ENCODE results near the gene FAM228A.
"Not testable (repeated sequence)": the region's sequence is repeated elsewhere in the genome, so short reads cannot be mapped to it uniquely, and the experiment has no call there.

FAM228A gene

DNA sequence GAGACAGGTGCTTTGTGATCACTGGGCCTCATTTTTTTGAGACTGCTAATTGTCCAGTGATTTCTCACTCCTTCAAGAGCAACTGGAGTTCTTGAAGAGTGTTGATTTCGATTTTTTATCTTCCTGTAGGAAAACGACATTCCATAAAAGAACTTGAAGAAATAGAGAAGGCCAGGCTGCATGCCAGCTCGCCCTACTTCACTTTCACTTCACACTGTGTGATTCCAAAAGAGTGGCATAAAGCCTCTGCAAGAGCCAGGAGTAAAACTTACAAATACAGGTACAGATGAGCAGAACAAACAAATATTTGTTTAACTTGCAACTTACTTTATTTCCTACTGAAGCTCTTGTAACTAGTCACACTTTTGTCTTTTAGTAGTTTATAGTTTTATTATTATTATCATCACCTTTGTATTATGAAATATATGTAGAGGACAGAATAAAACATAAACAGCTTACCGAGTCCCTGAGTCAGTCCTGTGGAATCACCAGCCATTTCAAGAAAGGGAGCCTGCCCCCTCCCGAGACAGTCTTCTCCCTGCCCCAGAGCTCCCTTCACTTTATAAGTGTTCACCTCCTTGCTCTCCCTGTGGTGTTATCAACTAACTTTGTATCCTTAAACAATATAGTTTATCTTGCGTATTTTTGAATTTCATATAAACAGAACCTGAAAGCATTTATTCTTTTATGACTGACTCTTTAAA lies 8.7 kb downstream of the FAM228A start:
- H3K27ac ChIP-seq (ENCODE audit: insufficient read depth, low read length, poor library complexity, severe bottlenecking) = no peak overlapping the region
- H3K4me3 ChIP-seq (ENCODE audit: insufficient read depth, low read depth, low read length, poor library complexity, severe bottlenecking) = no peak overlapping the region
- H3K9me3 ChIP-seq (ENCODE audit: control insufficient read depth, low read length) = no peaks in the 10 kb centered on the region
- no peaks in the 10 kb centered on the region for H3K36me3 ChIP-seq (ENCODE audit: control insufficient read depth, insufficient read depth, low read length)
- no peaks in the 10 kb centered on the region for H3K4me1 ChIP-seq (ENCODE audit: control insufficient read depth, insufficient read depth, low read length, poor library complexity, severe bottlenecking)
- no peak for DNase-seq
- H3K27me3 ChIP-seq (replicated peaks; ENCODE audit: control insufficient read depth, insufficient read depth, low read length, poor library complexity, severe bottlenecking) = no peaks in the 10 kb centered on the region

DNA sequence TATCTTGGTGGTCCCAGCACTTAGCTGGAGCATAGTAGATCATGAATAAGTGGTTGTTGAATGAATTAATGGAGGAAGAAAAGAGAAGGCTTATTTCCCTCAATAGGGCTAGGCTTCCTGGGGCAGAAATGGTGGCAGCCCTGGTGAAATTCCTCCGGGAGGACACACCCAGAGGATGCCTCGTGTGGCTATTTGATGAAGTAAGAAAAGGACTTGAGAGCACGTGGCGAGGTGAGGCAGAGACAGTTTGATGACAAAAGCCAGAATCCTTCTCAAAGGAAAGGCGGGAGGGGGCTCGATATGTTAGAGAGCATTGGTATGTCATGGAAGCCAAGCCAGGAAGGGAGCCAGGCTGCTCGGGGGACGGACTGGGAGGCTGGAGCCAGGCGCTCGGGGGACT lies 14.7 kb downstream of the FAM228A start:
- H3K36me3 ChIP-seq (ENCODE audit: control insufficient read depth, insufficient read depth, low read length) = no peaks in the 10 kb centered on the region
- H3K27ac ChIP-seq (ENCODE audit: insufficient read depth, low read length, poor library complexity, severe bottlenecking) = no peak overlapping the region
- H3K4me1 ChIP-seq (ENCODE audit: control insufficient read depth, insufficient read depth, low read length, poor library complexity, severe bottlenecking) = no peaks in the 10 kb centered on the region
- no peak overlapping the region for H3K4me3 ChIP-seq (ENCODE audit: insufficient read depth, low read depth, low read length, poor library complexity, severe bottlenecking)
- H3K27me3 ChIP-seq (replicated peaks; ENCODE audit: control insufficient read depth, insufficient read depth, low read length, poor library complexity, severe bottlenecking) = no peaks in the 10 kb centered on the region
- no peak for DNase-seq
- H3K9me3 ChIP-seq (ENCODE audit: control insufficient read depth, low read length) = no peaks in the 10 kb centered on the region

DNA sequence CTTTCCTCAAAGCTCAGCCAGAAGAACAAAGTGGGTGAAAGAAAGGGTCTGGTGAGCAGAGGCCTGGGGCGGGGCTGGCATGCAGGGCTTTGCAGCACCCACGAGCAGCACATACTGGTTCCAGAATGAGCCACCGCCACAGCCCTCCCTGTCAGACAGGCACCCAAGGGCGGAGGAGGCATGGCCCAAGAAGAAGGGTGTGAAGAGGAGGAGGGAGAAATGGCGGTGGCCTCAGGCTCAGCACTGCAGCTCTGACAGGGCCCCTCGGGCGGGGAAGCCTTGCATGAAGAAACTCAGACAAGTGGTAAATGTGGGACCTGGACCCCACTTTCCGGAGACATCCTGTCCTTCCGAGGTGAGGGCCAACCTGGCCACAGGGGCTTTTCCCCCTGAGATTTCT lies 15.7 kb downstream of the FAM228A start:
- no peak for DNase-seq
- Histone ChIP-seq H3K4me3 (ENCODE audit: insufficient read depth, low read depth, low read length, poor library complexity, severe bottlenecking) (no peak overlapping the region), H3K27me3 (replicated peaks; ENCODE audit: control insufficient read depth, insufficient read depth, low read length, poor library complexity, severe bottlenecking) (no peaks in the 10 kb centered on the region), H3K27ac (ENCODE audit: insufficient read depth, low read length, poor library complexity, severe bottlenecking) (no peak overlapping the region), H3K36me3 (ENCODE audit: control insufficient read depth, insufficient read depth, low read length) (no peaks in the 10 kb centered on the region), H3K9me3 (ENCODE audit: control insufficient read depth, low read length) (no peaks in the 10 kb centered on the region), H3K4me1 (ENCODE audit: control insufficient read depth, insufficient read depth, low read length, poor library complexity, severe bottlenecking) (no peaks in the 10 kb centered on the region)

DNA sequence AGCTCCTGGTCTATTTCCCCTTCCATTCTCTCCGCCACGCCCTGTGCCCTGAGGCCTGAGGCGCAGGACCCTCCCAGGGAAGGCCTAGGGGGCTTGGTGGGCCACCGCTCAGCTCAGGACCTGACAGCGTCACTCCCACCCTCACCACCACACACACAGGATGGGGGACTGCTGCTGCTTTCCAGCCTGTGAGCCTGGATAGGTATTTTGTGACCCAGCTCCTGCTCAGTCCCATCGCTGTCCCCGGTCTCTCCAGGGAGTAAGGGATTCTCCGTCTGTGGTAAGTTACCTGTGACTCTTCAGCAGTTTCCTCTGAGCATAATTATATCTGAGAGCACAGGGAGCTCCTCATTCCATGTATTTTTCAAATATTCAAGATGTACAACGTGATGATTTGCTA lies 16.3 kb downstream of the FAM228A start:
- H3K4me3 ChIP-seq (ENCODE audit: insufficient read depth, low read depth, low read length, poor library complexity, severe bottlenecking) = no peak overlapping the region
- no peak for DNase-seq
- no peaks in the 10 kb centered on the region for H3K36me3 ChIP-seq (ENCODE audit: control insufficient read depth, insufficient read depth, low read length)
- H3K4me1 ChIP-seq (ENCODE audit: control insufficient read depth, insufficient read depth, low read length, poor library complexity, severe bottlenecking) = no peaks in the 10 kb centered on the region
- H3K27ac ChIP-seq (ENCODE audit: insufficient read depth, low read length, poor library complexity, severe bottlenecking) = no peak overlapping the region
- H3K9me3 ChIP-seq (ENCODE audit: control insufficient read depth, low read length) = no peaks in the 10 kb centered on the region
- H3K27me3 ChIP-seq (replicated peaks; ENCODE audit: control insufficient read depth, insufficient read depth, low read length, poor library complexity, severe bottlenecking) = no peaks in the 10 kb centered on the region

DNA sequence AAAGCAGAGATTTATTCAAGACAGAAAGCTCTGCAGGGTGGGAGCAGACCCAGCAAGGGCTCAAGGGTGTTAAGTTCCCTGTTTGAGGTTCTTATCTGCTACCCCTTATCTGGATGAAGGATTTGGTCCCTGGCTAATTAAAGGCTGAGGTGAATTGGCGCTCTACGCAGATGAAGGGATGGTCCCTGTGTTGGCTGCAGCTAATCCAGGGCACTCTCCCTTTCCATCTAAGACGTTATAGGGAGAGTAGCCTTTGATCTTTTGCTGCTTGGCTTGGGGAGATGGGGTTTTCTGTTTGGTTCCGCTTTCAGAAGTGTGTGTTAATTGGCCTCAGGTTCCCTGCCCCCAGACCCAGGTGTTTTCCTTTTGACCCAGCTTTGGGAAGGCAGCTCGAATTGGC lies 17.0 kb downstream of the FAM228A start:
- no peaks in the 10 kb centered on the region for H3K27me3 ChIP-seq (replicated peaks; ENCODE audit: control insufficient read depth, insufficient read depth, low read length, poor library complexity, severe bottlenecking)
- no peak overlapping the region for H3K27ac ChIP-seq (ENCODE audit: insufficient read depth, low read length, poor library complexity, severe bottlenecking)
- H3K36me3 ChIP-seq (ENCODE audit: control insufficient read depth, insufficient read depth, low read length) = no peaks in the 10 kb centered on the region
- no peaks in the 10 kb centered on the region for H3K9me3 ChIP-seq (ENCODE audit: control insufficient read depth, low read length)
- no peak for DNase-seq
- no peak overlapping the region for H3K4me3 ChIP-seq (ENCODE audit: insufficient read depth, low read depth, low read length, poor library complexity, severe bottlenecking)
- no peaks in the 10 kb centered on the region for H3K4me1 ChIP-seq (ENCODE audit: control insufficient read depth, insufficient read depth, low read length, poor library complexity, severe bottlenecking)

DNA sequence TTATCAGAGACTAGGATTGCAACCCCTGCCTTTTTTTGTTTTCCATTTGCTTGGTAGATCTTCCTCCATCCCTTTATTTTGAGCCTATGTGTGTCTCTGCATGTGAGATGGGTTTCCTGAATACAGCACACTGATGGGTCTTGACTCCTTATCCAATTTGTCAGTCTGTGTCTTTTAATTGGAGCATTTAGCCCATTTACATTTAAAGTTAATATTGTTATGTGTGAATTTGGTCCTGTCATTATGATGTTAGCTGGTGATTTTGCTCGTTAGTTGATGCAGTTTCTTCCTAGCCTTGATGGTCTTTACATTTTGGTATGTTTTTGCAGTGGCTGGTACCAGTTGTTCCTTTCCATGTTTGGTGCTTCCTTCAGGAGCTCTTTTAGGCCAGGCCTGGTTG lies 22.4 kb downstream of the FAM228A start:
- not testable (repeated sequence) for H3K27ac ChIP-seq (ENCODE audit: insufficient read depth, low read length, poor library complexity, severe bottlenecking); H3K4me3 ChIP-seq (ENCODE audit: insufficient read depth, low read depth, low read length, poor library complexity, severe bottlenecking); H3K27me3 ChIP-seq (replicated peaks; ENCODE audit: control insufficient read depth, insufficient read depth, low read length, poor library complexity, severe bottlenecking); H3K36me3 ChIP-seq (ENCODE audit: control insufficient read depth, insufficient read depth, low read length); H3K9me3 ChIP-seq (ENCODE audit: control insufficient read depth, low read length); H3K4me1 ChIP-seq (ENCODE audit: control insufficient read depth, insufficient read depth, low read length, poor library complexity, severe bottlenecking); DNase-seq

DNA sequence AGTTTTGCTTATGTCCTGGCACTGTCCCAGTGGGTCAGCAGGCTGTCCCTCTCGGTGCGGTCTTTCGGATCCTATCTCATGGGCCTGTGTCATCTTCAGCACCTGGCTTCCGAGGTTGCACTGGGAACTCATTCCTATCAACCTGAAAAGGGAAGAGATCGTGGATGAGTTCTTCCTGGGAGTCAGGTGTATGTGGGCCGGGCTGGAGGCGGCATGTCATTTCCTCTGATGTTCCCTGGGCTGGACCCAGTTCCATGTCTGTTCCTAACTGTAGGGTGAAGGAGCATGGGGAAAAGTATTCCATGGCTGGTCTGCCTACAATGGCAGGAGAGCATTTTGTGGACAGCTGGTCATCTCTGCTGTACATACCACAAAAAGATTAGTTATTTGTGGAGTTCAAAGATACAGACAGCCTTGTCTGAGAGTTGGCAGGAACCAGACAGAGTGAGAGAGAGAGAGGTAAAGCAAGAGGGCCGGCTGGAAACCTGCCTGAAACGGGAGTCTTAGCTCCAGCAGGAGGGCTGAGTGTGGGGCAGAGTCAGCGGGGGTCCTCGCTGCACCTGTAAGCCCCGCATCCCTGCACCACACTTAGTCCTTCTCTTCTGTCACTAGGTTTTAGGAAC lies 25.2 kb downstream of the FAM228A start:
- peaks cover 22% of the 10 kb centered on the region for H3K36me3 ChIP-seq (ENCODE audit: control insufficient read depth, insufficient read depth, low read length)
- H3K4me1 ChIP-seq (ENCODE audit: control insufficient read depth, insufficient read depth, low read length, poor library complexity, severe bottlenecking) = no peaks in the 10 kb centered on the region
- DNase-seq = no peak
- no peak overlapping the region for H3K27ac ChIP-seq (ENCODE audit: insufficient read depth, low read length, poor library complexity, severe bottlenecking)
- no peaks in the 10 kb centered on the region for H3K27me3 ChIP-seq (replicated peaks; ENCODE audit: control insufficient read depth, insufficient read depth, low read length, poor library complexity, severe bottlenecking)
- no peaks in the 10 kb centered on the region for H3K9me3 ChIP-seq (ENCODE audit: control insufficient read depth, low read length)
- H3K4me3 ChIP-seq (ENCODE audit: insufficient read depth, low read depth, low read length, poor library complexity, severe bottlenecking) = no peak overlapping the region

DNA sequence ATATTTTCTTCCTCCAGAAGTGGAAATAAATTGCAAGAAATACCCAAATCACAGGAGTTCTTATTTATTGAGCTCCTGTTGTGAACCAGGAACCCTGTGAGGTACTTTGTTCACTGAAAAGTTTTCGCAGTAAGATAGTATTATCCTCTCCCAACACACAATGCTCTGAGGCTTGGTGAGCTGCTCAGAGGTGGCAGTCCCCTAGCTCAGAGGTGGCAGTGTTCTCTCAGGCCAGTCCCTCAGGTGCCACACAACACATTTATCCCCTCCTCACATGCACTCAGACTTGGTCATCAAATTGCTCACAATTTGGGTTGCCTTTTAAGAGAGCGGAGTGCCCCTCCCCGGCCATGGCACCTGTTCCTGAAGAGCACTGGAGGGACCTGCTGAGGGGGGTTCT lies 25.9 kb downstream of the FAM228A start:
- no peak for DNase-seq

DNA sequence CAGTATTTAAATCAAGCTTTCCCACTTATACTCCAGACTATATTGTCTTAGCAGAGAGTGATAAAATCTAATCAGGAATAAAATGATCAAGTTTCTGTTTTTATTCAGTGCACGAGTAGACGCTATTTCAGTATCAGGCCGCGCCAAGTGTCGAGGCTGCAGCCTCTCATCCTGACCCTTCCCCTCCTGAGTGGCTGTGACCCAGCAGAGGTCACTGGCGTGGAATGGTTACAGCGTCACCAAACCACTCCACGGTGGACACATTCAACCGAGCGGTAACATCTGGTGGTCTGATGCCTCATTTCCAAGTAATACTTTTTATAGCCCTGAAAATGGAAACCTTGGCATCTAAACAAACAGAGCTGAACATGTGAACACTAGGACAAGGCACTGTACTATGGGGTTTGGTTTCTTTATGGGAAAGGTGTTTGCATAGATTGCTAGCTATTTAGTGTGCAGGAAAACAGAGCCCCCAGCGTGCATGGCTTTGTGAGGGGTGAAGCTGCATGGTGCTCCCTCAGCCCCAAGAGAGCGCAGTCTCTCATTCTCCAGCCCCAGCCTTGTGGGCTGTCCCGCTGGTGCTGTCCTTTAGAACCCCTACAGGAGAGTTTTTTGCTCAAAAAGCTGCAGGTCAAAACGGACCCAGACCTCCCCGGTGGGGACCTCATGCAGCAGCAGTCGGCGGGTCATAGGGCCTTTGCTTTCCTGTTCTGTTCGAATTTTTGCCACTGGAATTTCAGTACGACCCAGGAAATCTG lies 28.4 kb downstream of the FAM228A start:
- H3K4me3 ChIP-seq (ENCODE audit: insufficient read depth, low read depth, low read length, poor library complexity, severe bottlenecking) = no peak overlapping the region
- H3K36me3 ChIP-seq (ENCODE audit: control insufficient read depth, insufficient read depth, low read length) = peaks cover 52% of the 10 kb centered on the region
- no peaks in the 10 kb centered on the region for H3K27me3 ChIP-seq (replicated peaks; ENCODE audit: control insufficient read depth, insufficient read depth, low read length, poor library complexity, severe bottlenecking)
- no peak overlapping the region for H3K27ac ChIP-seq (ENCODE audit: insufficient read depth, low read length, poor library complexity, severe bottlenecking)
- H3K4me1 ChIP-seq (ENCODE audit: control insufficient read depth, insufficient read depth, low read length, poor library complexity, severe bottlenecking) = no peaks in the 10 kb centered on the region
- H3K9me3 ChIP-seq (ENCODE audit: control insufficient read depth, low read length) = no peaks in the 10 kb centered on the region
- no peak for DNase-seq

More for the DNA sequence above, 25.9 kb downstream of the FAM228A start:
- no peak overlapping the region for H3K27ac ChIP-seq (ENCODE audit: insufficient read depth, low read length, poor library complexity, severe bottlenecking)
- no peak overlapping the region for H3K4me3 ChIP-seq (ENCODE audit: insufficient read depth, low read depth, low read length, poor library complexity, severe bottlenecking)
- H3K36me3 ChIP-seq (ENCODE audit: control insufficient read depth, insufficient read depth, low read length) = peaks cover 29% of the 10 kb centered on the region
- H3K9me3 ChIP-seq (ENCODE audit: control insufficient read depth, low read length) = no peaks in the 10 kb centered on the region
- no peaks in the 10 kb centered on the region for H3K4me1 ChIP-seq (ENCODE audit: control insufficient read depth, insufficient read depth, low read length, poor library complexity, severe bottlenecking)
- no peaks in the 10 kb centered on the region for H3K27me3 ChIP-seq (replicated peaks; ENCODE audit: control insufficient read depth, insufficient read depth, low read length, poor library complexity, severe bottlenecking)

DNA sequence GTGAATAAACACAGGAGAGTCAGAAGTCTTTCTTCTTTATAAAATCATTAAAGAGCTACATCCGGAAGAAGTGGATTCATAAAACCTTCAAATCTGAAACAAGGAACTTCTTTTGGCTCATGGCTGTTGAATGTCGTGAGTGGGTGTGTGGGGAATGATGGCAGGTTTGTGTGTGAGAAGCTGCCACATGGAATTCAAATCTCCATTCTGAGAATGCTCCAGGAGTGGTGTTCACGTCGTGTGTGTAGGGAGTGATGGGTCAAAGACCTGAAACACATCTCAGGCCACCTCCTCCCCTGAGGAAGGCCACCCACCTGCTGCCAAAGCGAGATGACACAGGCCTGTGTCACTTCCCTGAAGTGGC lies 28.9 kb downstream of the FAM228A start:
- Histone ChIP-seq H3K4me1 (ENCODE audit: control insufficient read depth, insufficient read depth, low read length, poor library complexity, severe bottlenecking) (no peaks in the 10 kb centered on the region), H3K27ac (ENCODE audit: insufficient read depth, low read length, poor library complexity, severe bottlenecking) (no peak overlapping the region), H3K4me3 (ENCODE audit: insufficient read depth, low read depth, low read length, poor library complexity, severe bottlenecking) (no peak overlapping the region), H3K27me3 (replicated peaks; ENCODE audit: control insufficient read depth, insufficient read depth, low read length, poor library complexity, severe bottlenecking) (no peaks in the 10 kb centered on the region), H3K36me3 (ENCODE audit: control insufficient read depth, insufficient read depth, low read length) (peaks cover 57% of the 10 kb centered on the region), H3K9me3 (ENCODE audit: control insufficient read depth, low read length) (no peaks in the 10 kb centered on the region)
- no peak for DNase-seq
